Astrocyte (in vitro differentiated cells and primary cell): Measurements from ENCODE around the gene STX12.

Experiments used
- EZH2 ChIP-seq: IDR thresholded peaks from 2 replicates; pipeline ENCODE4 v1.6.1; 2012; ENCODE audit warnings: mild to moderate bottlenecking, low read length, inconsistent platforms; ENCODE audit not compliant: insufficient read depth
- TF ChIP-seq, protein P1 (sequence below): IDR thresholded peaks from 2 replicates; pipeline ENCODE4 v1.5.1; 2011; ENCODE audit warnings: low read depth, mild to moderate bottlenecking, inconsistent platforms, low read length, moderate library complexity; ENCODE audit not compliant: insufficient read depth

DNA sequence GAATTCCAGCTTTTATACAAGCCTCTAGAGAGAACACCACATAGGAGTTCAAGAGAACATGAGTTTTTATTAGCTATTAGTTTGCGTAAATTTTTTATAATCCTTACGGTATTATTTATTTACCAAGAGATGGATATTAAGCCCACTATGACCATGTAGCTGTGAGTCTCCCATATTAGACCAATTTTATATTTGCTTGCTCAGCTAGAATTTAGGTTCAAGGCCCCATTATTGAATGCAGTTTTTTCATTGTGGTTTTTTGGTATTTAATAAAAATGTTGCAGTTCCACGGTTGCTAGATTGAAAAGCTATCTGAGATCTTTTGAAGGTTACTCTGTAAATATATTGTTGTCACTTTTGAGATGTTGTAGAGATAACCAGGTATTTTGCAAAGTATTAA is 60.5 kb downstream of the STX12 start:
- TF ChIP-seq, protein P1, sequence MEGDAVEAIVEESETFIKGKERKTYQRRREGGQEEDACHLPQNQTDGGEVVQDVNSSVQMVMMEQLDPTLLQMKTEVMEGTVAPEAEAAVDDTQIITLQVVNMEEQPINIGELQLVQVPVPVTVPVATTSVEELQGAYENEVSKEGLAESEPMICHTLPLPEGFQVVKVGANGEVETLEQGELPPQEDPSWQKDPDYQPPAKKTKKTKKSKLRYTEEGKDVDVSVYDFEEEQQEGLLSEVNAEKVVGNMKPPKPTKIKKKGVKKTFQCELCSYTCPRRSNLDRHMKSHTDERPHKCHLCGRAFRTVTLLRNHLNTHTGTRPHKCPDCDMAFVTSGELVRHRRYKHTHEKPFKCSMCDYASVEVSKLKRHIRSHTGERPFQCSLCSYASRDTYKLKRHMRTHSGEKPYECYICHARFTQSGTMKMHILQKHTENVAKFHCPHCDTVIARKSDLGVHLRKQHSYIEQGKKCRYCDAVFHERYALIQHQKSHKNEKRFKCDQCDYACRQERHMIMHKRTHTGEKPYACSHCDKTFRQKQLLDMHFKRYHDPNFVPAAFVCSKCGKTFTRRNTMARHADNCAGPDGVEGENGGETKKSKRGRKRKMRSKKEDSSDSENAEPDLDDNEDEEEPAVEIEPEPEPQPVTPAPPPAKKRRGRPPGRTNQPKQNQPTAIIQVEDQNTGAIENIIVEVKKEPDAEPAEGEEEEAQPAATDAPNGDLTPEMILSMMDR, result no peak
- TF ChIP-seq EZH2, result no peak
